Activated CD4-positive, alpha-beta T cell treated with anti-CD3 and anti-CD28 coated beads, Interleukin-2, amount 10 ng/mL, durations not matched to agents 7 days and 5 days (primary cell): ENCODE data around the gene LBHD2. TPM values are rescaled to one million over a fixed set of nuclear protein-coding genes. Genes with fewer than 3 reads are reported as not detected.

Experiments used
- CTCF ChIA-PET: fragments of 350-600 bp; sonication (Branson Sonifier 250); formaldehyde crosslinking; loops from one replicate; lab custom pipeline; 2021; ENCODE audit warnings: antibody characterized with exemption; lab: Charles Lee
- POLR2A ChIA-PET: fragments of 350-600 bp; sonication (Branson Sonifier 250); formaldehyde crosslinking; loops from one replicate; lab custom pipeline; 2021; ENCODE audit warnings: antibody characterized with exemption; lab: Charles Lee
- DNase-seq: peaks from one replicate; pipeline ENCODE4 v3.0.0-alpha.2; 2020
- H3K27ac Mint-ChIP-seq: one replicate; pipeline ENCODE4 v1.8.0; 2021; ENCODE audit warnings: mild to moderate bottlenecking, moderate library complexity, mixed read lengths
- H3K27me3 Mint-ChIP-seq: one replicate; pipeline ENCODE4 v1.8.0; 2021; ENCODE audit warnings: mixed read lengths
- H3K36me3 Mint-ChIP-seq: one replicate; pipeline ENCODE4 v1.8.0; 2021; ENCODE audit warnings: low read depth, mixed read lengths
- H3K4me1 Mint-ChIP-seq: one replicate; pipeline ENCODE4 v1.8.0; 2021; ENCODE audit warnings: mixed read lengths
- H3K4me3 Mint-ChIP-seq: one replicate; pipeline ENCODE4 v1.8.0; 2021; ENCODE audit warnings: mild to moderate bottlenecking, moderate library complexity, mixed read lengths
- H3K9me3 Mint-ChIP-seq: one replicate; pipeline ENCODE4 v1.8.0; 2021; ENCODE audit warnings: mixed read lengths
- total RNA-seq, 2 experiments: library from RNA; stranded (reverse); gene quantifications; one replicate each; pipeline ENCODE4 v1.2.3, GENCODE V29; 2021

Gene LBHD2
- total RNA-seq, 2 experiments from 2014 or later, result not detected

GRCh38 chr14:103132381-103133209, 48.6 kb downstream of the LBHD2 start:
- ChIA-PET CTCF (no interaction called here), POLR2A (no interaction called here)
- Mint-ChIP-seq H3K4me1 (no peaks in the 10 kb centered on the region), H3K36me3 (no peaks in the 10 kb centered on the region), H3K9me3 (no peaks in the 10 kb centered on the region), H3K27ac (no peak overlapping the region), H3K27me3 (no peaks in the 10 kb centered on the region), H3K4me3 (no peak overlapping the region)
- no peak for DNase-seq

- Mint-ChIP-seq H3K36me3 (no peaks in the 10 kb centered on the region), H3K27ac (no peak overlapping the region), H3K27me3 (no peaks in the 10 kb centered on the region), H3K4me3 (no peak overlapping the region), H3K4me1 (no peaks in the 10 kb centered on the region), H3K9me3 (no peaks in the 10 kb centered on the region)
- POLR2A ChIA-PET, result no interaction called here
- CTCF ChIA-PET, result no interaction called here
- DNase-seq, result no peak
Observed at GRCh38 chr14:103133210-103134140, 49.5 kb downstream of the LBHD2 start.

- ChIA-PET CTCF (interaction anchor here (0.6 to 0.7 kb wide), 3 partner anchors 24 to 902 kb away, joined by 3 to 4 read pairs (median 4); no protein-coding TSS in a partner anchor), POLR2A (no interaction called here)
- H3K4me1 Mint-ChIP-seq, result no peaks in the 10 kb centered on the region
- no peak overlapping the region for H3K4me3 Mint-ChIP-seq
- no peaks in the 10 kb centered on the region for H3K9me3 Mint-ChIP-seq
- no peaks in the 10 kb centered on the region for H3K36me3 Mint-ChIP-seq
- DNase-seq, result no peak
- no peak overlapping the region for H3K27ac Mint-ChIP-seq
- no peaks in the 10 kb centered on the region for H3K27me3 Mint-ChIP-seq
Observed at GRCh38 chr14:103134405-103134804, 50.4 kb downstream of the LBHD2 start.

GRCh38 chr14:103134919-103135318, 50.9 kb downstream of the LBHD2 start:
- H3K27ac Mint-ChIP-seq, result no peak overlapping the region

GRCh38 chr14:103135333-103136260, 51.6 kb downstream of the LBHD2 start:
- H3K27ac Mint-ChIP-seq, result no peak overlapping the region
- H3K27me3 Mint-ChIP-seq, result no peaks in the 10 kb centered on the region
- H3K9me3 Mint-ChIP-seq, result no peaks in the 10 kb centered on the region
- H3K4me3 Mint-ChIP-seq, result no peak overlapping the region
- ChIA-PET POLR2A (no interaction called here), CTCF (no interaction called here)
- no peak for DNase-seq
- no peaks in the 10 kb centered on the region for H3K4me1 Mint-ChIP-seq
- H3K36me3 Mint-ChIP-seq, result no peaks in the 10 kb centered on the region

More at GRCh38 chr14:103134919-103135318, 50.9 kb downstream of the LBHD2 start:
- Mint-ChIP-seq H3K36me3 (no peaks in the 10 kb centered on the region), H3K4me1 (no peaks in the 10 kb centered on the region), H3K4me3 (no peak overlapping the region), H3K27me3 (no peaks in the 10 kb centered on the region), H3K9me3 (no peaks in the 10 kb centered on the region)
- CTCF ChIA-PET, result interaction anchor here (0.6 to 0.7 kb wide), 3 partner anchors 25 to 902 kb away, joined by 3 to 4 read pairs (median 4); no protein-coding TSS in a partner anchor
- no peak for DNase-seq
- POLR2A ChIA-PET, result no interaction called here

GRCh38 chr14:103136388-103137271, 52.6 kb downstream of the LBHD2 start:
- H3K27me3 Mint-ChIP-seq, result peaks cover 5% of the 10 kb centered on the region
- H3K36me3 Mint-ChIP-seq, result no peaks in the 10 kb centered on the region
- POLR2A ChIA-PET, result no interaction called here
- H3K4me3 Mint-ChIP-seq, result no peak overlapping the region
- CTCF ChIA-PET, result interaction anchor here (0.6 kb wide), 1 partner anchor 42 kb away, joined by 3 read pairs; no protein-coding TSS in a partner anchor
- H3K27ac Mint-ChIP-seq, result no peak overlapping the region
- H3K9me3 Mint-ChIP-seq, result no peaks in the 10 kb centered on the region
- DNase-seq, result no peak
- no peaks in the 10 kb centered on the region for H3K4me1 Mint-ChIP-seq

GRCh38 chr14:103137689-103138300, 53.8 kb downstream of the LBHD2 start:
- no peaks in the 10 kb centered on the region for H3K4me1 Mint-ChIP-seq
- H3K9me3 Mint-ChIP-seq, result no peaks in the 10 kb centered on the region
- no peaks in the 10 kb centered on the region for H3K36me3 Mint-ChIP-seq
- no peak for DNase-seq
- peaks cover 6% of the 10 kb centered on the region for H3K27me3 Mint-ChIP-seq
- H3K4me3 Mint-ChIP-seq, result no peak overlapping the region
- ChIA-PET CTCF (interaction anchor here (0.6 kb wide), 1 partner anchor 41 kb away, joined by 3 read pairs; no protein-coding TSS in a partner anchor), POLR2A (no interaction called here)
- H3K27ac Mint-ChIP-seq, result no peak overlapping the region

GRCh38 chr14:103138301-103139131, 54.5 kb downstream of the LBHD2 start:
- no peaks in the 10 kb centered on the region for H3K9me3 Mint-ChIP-seq
- no peak overlapping the region for H3K4me3 Mint-ChIP-seq
- H3K4me1 Mint-ChIP-seq, result no peaks in the 10 kb centered on the region
- H3K27ac Mint-ChIP-seq, result no peak overlapping the region
- H3K27me3 Mint-ChIP-seq, result peaks cover 6% of the 10 kb centered on the region
- ChIA-PET CTCF (no interaction called here), POLR2A (no interaction called here)
- H3K36me3 Mint-ChIP-seq, result no peaks in the 10 kb centered on the region
- no peak for DNase-seq

GRCh38 chr14:103139132-103140025, 55.4 kb downstream of the LBHD2 start:
- H3K36me3 Mint-ChIP-seq, result no peaks in the 10 kb centered on the region
- H3K4me3 Mint-ChIP-seq, result no peak overlapping the region
- no peak for DNase-seq
- POLR2A ChIA-PET, result no interaction called here
- H3K27me3 Mint-ChIP-seq, result peaks cover 6% of the 10 kb centered on the region
- CTCF ChIA-PET, result no interaction called here
- H3K27ac Mint-ChIP-seq, result no peak overlapping the region
- no peaks in the 10 kb centered on the region for H3K9me3 Mint-ChIP-seq
- no peaks in the 10 kb centered on the region for H3K4me1 Mint-ChIP-seq
